Nephron progenitor cell (in vitro differentiated cells): ENCODE results near the gene DYNC1I2.
"Not testable (repeated sequence)": the region's sequence is repeated elsewhere in the genome, so short reads cannot be mapped to it uniquely, and the experiment has no call there.

Source experiments
- DNase-seq: peaks from one replicate; pipeline ENCODE4 v3.0.0; 2021
- H3K27ac Mint-ChIP-seq: 2 replicates; pipeline ENCODE4 v1.8.0; 2021; ENCODE audit warnings: mild to moderate bottlenecking, moderate library complexity, mixed read lengths
- H3K27me3 Mint-ChIP-seq: 2 replicates; pipeline ENCODE4 v1.8.0; 2021; ENCODE audit warnings: mild to moderate bottlenecking, low read depth, mixed read lengths; ENCODE audit not compliant: poor library complexity
- H3K36me3 Mint-ChIP-seq: 2 replicates; pipeline ENCODE4 v1.8.0; 2021; ENCODE audit warnings: low read depth, mixed read lengths
- H3K4me1 Mint-ChIP-seq: 2 replicates; pipeline ENCODE4 v1.8.0; 2021; ENCODE audit warnings: mixed read lengths
- H3K4me3 Mint-ChIP-seq: 2 replicates; pipeline ENCODE4 v1.8.0; 2021; ENCODE audit warnings: mild to moderate bottlenecking, moderate library complexity, mixed read lengths
- H3K9me3 Mint-ChIP-seq: 2 replicates; pipeline ENCODE4 v1.8.0; 2021; ENCODE audit warnings: mild to moderate bottlenecking, moderate library complexity, mixed read lengths
- TF ChIP-seq, protein P1 (sequence below): fragments of 200-600 bp; sonication (generic); IDR thresholded peaks from 2 replicates; pipeline ENCODE4 v1.5.0; 2021; ENCODE audit warnings: antibody characterized with exemption

DYNC1I2 gene

DNA sequence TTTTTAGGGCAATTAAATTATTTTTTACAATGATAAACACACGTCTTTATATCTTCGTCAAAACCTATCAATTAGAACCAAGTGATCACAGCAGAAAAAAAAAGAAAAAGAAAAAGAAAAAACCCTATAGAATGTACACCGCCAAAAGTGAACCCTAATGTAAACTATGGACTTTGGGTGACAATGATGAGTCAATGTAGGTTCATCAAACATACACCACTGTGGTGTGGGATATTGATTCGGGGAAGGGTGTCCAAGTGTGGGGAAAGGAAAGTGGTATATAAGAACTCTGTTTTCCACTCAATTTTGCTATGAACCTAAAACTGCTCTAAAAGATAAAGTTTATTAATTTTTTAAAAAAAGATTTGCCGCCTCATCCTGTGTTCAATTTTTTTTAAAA is 85.1 kb downstream of the DYNC1I2 start:
- H3K4me3 Mint-ChIP-seq = no peak overlapping the region
- H3K27ac Mint-ChIP-seq = no peak overlapping the region
- peaks cover 68% of the 10 kb centered on the region for H3K9me3 Mint-ChIP-seq
- H3K36me3 Mint-ChIP-seq = peaks cover 64% of the 10 kb centered on the region
- no peak for DNase-seq
- TF ChIP-seq, protein P1, sequence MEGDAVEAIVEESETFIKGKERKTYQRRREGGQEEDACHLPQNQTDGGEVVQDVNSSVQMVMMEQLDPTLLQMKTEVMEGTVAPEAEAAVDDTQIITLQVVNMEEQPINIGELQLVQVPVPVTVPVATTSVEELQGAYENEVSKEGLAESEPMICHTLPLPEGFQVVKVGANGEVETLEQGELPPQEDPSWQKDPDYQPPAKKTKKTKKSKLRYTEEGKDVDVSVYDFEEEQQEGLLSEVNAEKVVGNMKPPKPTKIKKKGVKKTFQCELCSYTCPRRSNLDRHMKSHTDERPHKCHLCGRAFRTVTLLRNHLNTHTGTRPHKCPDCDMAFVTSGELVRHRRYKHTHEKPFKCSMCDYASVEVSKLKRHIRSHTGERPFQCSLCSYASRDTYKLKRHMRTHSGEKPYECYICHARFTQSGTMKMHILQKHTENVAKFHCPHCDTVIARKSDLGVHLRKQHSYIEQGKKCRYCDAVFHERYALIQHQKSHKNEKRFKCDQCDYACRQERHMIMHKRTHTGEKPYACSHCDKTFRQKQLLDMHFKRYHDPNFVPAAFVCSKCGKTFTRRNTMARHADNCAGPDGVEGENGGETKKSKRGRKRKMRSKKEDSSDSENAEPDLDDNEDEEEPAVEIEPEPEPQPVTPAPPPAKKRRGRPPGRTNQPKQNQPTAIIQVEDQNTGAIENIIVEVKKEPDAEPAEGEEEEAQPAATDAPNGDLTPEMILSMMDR = no peak
- peaks cover 7% of the 10 kb centered on the region for H3K27me3 Mint-ChIP-seq
- no peaks in the 10 kb centered on the region for H3K4me1 Mint-ChIP-seq

DNA sequence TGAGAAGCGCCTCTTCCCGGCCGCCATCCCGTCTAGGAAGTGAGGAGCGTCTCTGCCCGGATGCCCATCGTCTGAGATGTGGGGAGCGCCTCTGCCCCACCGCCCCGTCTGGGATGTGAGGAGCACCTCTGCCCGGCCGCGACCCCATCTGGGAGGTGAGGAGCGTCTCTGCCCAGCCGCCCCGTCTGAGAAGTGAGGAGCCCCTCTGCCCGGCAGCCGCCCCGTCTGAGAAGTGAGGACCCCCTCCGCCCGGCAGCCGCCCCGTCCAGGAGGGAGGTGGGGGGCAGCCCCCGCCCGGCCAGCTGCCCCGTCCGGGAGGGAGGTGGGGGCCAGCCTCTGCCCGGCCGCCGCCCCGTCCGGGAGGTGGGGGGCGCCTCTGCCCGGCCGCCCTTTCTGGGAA is 87.3 kb downstream of the DYNC1I2 start:
- H3K4me3 Mint-ChIP-seq, DNase-seq, H3K27me3 Mint-ChIP-seq, H3K4me1 Mint-ChIP-seq, H3K27ac Mint-ChIP-seq: not testable (repeated sequence)
- Mint-ChIP-seq H3K9me3 (peaks cover 80% of the 10 kb centered on the region), H3K36me3 (peaks cover 72% of the 10 kb centered on the region)

DNA sequence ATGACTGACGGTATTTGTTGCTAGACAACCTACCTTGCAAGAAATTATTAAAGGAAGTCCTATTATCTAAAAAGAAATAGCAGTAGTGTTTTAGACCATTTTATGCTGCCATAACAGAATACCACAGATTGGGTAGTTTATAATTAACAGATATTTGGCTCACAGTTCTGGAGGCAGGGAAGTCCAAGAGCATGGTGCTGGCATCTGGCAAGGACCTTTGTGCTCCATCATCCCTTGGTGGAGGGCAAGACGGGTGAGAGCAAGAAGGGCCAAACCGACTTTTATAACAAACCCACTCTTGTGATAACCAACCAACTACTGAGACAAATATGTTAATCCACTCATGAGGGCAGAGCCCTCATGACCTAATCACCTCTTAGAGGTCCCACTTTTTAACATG is 91.2 kb downstream of the DYNC1I2 start:
- no peaks in the 10 kb centered on the region for H3K27me3 Mint-ChIP-seq
- no peak for DNase-seq
- H3K9me3 Mint-ChIP-seq = peaks cover 50% of the 10 kb centered on the region
- H3K27ac Mint-ChIP-seq = no peak overlapping the region
- TF ChIP-seq, protein P1 = no peak
- no peaks in the 10 kb centered on the region for H3K4me1 Mint-ChIP-seq
- peaks cover 66% of the 10 kb centered on the region for H3K36me3 Mint-ChIP-seq
- no peak overlapping the region for H3K4me3 Mint-ChIP-seq

DNA sequence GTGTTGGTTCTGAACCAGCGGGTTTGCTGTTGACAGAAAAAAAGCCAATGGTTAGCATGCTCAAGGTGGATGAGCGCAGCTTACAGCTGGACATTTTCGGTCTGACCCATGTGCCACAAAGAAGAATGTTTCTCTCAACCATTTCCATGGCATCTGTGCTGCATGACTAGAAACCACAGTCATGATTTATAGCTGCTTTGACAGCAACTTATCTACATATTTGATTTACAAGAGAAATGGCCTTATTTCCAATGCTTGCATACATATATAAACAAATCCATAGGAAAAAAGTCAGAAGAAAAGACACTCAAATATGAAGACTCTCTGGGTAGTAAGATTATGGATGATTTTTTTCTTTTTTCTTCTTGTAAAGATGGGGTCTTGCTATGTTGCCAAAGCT is 98.2 kb downstream of the DYNC1I2 start:
- no peak for DNase-seq
- TF ChIP-seq, protein P1 = no peak
- Mint-ChIP-seq H3K4me1 (no peaks in the 10 kb centered on the region), H3K4me3 (no peak overlapping the region), H3K27ac (no peak overlapping the region), H3K36me3 (peaks cover 60% of the 10 kb centered on the region), H3K27me3 (no peaks in the 10 kb centered on the region), H3K9me3 (peaks cover 6% of the 10 kb centered on the region)

DNA sequence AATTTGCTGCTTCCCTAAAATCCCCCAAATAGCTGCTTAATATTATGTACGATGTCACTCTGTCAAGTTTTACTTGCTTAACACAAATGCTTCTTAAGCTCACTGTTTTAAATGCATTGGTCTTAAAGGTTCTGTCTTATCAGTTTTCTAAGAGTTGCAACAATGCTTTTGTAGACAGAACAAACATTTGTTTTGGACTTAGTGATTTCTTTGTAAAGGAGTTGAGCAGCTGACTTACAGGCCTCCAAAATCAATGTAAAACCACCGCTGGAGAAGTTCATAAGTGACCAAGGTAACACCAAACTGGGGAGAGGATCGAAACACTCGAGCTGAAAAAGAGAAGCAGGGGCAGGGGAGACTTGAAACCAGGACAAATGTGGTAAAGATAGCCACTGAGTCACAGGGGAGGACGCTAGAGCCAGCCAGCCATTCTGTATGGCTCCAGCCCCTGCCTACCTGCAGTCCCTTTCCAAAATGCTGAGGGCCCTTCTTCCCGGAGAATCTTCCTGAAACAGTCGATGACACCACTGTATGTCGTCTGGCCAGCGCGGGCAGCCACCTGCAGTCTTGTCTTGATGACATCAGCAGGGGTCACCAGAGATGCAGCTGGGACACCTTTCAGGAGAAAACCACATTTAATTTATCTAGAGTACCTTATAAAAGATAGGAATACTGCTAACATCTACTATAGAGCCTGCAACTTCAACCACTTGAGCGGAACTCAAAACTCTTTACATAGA is 100.2 kb downstream of the DYNC1I2 start:
- no peaks in the 10 kb centered on the region for H3K27me3 Mint-ChIP-seq
- no peak for DNase-seq
- no peak overlapping the region for H3K27ac Mint-ChIP-seq
- no peak overlapping the region for H3K4me3 Mint-ChIP-seq
- no peaks in the 10 kb centered on the region for H3K9me3 Mint-ChIP-seq
- H3K4me1 Mint-ChIP-seq = no peaks in the 10 kb centered on the region
- TF ChIP-seq, protein P1 = no peak
- peaks cover 60% of the 10 kb centered on the region for H3K36me3 Mint-ChIP-seq

DNA sequence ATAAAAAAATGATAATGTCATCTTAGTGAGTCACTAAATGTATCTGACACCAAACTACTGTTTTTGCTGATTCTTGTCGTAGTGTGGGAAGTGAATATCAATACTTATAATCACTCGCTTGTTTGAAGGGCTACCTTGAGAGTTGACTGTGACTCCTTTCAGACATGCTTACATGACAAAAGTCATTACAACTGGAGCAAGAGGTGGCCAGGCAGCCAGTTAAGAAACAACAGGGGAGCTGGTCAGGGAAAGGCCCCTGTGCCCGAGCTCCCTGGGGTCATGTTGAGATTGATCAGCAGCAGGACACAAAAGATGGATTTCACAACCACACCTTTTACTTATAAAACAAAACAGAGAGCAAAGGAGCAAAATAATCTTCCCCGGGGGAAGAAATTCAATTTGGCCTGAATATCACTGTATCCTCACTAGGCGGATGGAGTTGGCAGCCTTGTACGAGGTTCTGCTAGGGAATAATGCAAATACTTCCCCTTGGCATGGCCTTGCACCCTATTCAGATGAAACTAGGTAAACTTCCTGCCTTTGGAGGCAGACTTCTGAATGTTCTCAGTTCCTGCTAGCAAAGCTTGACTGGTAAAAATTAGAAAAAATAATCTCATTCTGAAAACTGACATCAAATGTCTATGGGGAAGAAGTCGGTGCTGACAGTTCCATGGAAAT is 101.2 kb downstream of the DYNC1I2 start:
- no peak overlapping the region for H3K4me3 Mint-ChIP-seq

More for the DNA sequence above, 101.2 kb downstream of the DYNC1I2 start:
- TF ChIP-seq, protein P1 = no peak
- no peaks in the 10 kb centered on the region for H3K4me1 Mint-ChIP-seq
- no peaks in the 10 kb centered on the region for H3K27me3 Mint-ChIP-seq
- H3K27ac Mint-ChIP-seq = no peak overlapping the region
- H3K9me3 Mint-ChIP-seq = no peaks in the 10 kb centered on the region
- DNase-seq = no peak
- H3K36me3 Mint-ChIP-seq = peaks cover 51% of the 10 kb centered on the region
